Muscle of arm (tissue), 12 donors: ENCODE data around the gene HOXA9. TPM values are rescaled to one million over a fixed set of nuclear protein-coding genes. Genes with fewer than 3 reads are reported as not detected.
A peak's percentile ranks its signal among the peaks of the same experiment; 100 is the strongest.

Experiments used
- DNase-seq: peaks from one replicate; pipeline ENCODE4 v3.0.0-alpha.2; 2013
- polyA plus RNA-seq, 12 donors: library from polyadenylated mRNA; unstranded; fragments of 120-200 nt; gene quantifications; one replicate each; pipeline ENCODE4 v1.2.1, GENCODE V29; 2013; ENCODE audit not compliant: insufficient read length in 12 of 12

The HOXA9 gene
- polyA plus RNA-seq, 12 donors: 21.7 to 48.1 (median 29.8) TPM; not detected in 1

- no peak for DNase-seq
Observed at GRCh38 chr7:27168265-27168947, 3.1 kb upstream of the HOXA9 start.

GRCh38 chr7:27167916-27168264, 2.6 kb upstream of the HOXA9 start:
- DNase-seq: no peak

GRCh38 chr7:27166531-27167505, 1.5 kb upstream of the HOXA9 start:
- peak; percentile 51 for DNase-seq

- peak; percentile 74 for DNase-seq
Observed at GRCh38 chr7:27165996-27166530, 726 bp upstream of the HOXA9 start.

- no peak for DNase-seq
Observed at GRCh38 chr7:27164367-27165088, 809 bp downstream of the HOXA9 start.

- DNase-seq: no peak
Observed at GRCh38 chr7:27164045-27164366, 1.3 kb downstream of the HOXA9 start.

GRCh38 chr7:27163288-27164044, 1.9 kb downstream of the HOXA9 start:
- DNase-seq: no peak

GRCh38 chr7:27162561-27163287, 2.6 kb downstream of the HOXA9 start:
- peak; percentile 34 for DNase-seq

- peak; percentile 53 for DNase-seq
Observed at GRCh38 chr7:27161721-27162560, 3.4 kb downstream of the HOXA9 start.

GRCh38 chr7:27161214-27161720, 4.1 kb downstream of the HOXA9 start:
- no peak for DNase-seq

GRCh38 chr7:27160546-27161213, 4.7 kb downstream of the HOXA9 start:
- DNase-seq: peak; percentile 93

GRCh38 chr7:27160145-27160545, 5.2 kb downstream of the HOXA9 start:
- DNase-seq: no peak

GRCh38 chr7:27159266-27160144, 5.8 kb downstream of the HOXA9 start:
- DNase-seq: no peak

- no peak for DNase-seq
Observed at GRCh38 chr7:27158436-27159265, 6.7 kb downstream of the HOXA9 start.

GRCh38 chr7:27157702-27158431, 7.5 kb downstream of the HOXA9 start:
- DNase-seq: no peak
